Osteocyte (in vitro differentiated cells): ENCODE results near the gene PROX1. TPM values are rescaled to one million over a fixed set of nuclear protein-coding genes. Genes with fewer than 3 reads are reported as not detected.

Experiments used
- DNase-seq: peaks from one replicate; pipeline ENCODE4 v3.0.0; 2021; ENCODE audit warnings: mixed read lengths; ENCODE audit not compliant: unreplicated experiment; ENCODE audit errors: extremely low spot score
- H3K27ac Mint-ChIP-seq: one replicate; pipeline ENCODE4 v1.8.0; 2021; ENCODE audit warnings: mild to moderate bottlenecking, mixed read lengths; ENCODE audit not compliant: unreplicated experiment
- H3K27me3 Mint-ChIP-seq: one replicate; pipeline ENCODE4 v1.8.0; 2021; ENCODE audit warnings: mixed read lengths; ENCODE audit not compliant: unreplicated experiment
- H3K36me3 Mint-ChIP-seq: one replicate; pipeline ENCODE4 v1.8.0; 2021; ENCODE audit warnings: mixed read lengths; ENCODE audit not compliant: unreplicated experiment
- H3K4me1 Mint-ChIP-seq: one replicate; pipeline ENCODE4 v1.8.0; 2021; ENCODE audit warnings: mixed read lengths; ENCODE audit not compliant: unreplicated experiment
- H3K4me3 Mint-ChIP-seq: one replicate; pipeline ENCODE4 v1.8.0; 2021; ENCODE audit warnings: mild to moderate bottlenecking, moderate library complexity, mixed read lengths; ENCODE audit not compliant: unreplicated experiment
- H3K9me3 Mint-ChIP-seq: one replicate; pipeline ENCODE4 v1.8.0; 2021; ENCODE audit warnings: mixed read lengths; ENCODE audit not compliant: unreplicated experiment
- CTCF ChIP-seq: fragments of 200-600 bp; sonication (generic); IDR thresholded peaks from 2 replicates; pipeline ENCODE4 v1.5.0; 2021; ENCODE audit warnings: antibody characterized with exemption, mild to moderate bottlenecking, moderate library complexity
- long read RNA-seq: library from polyadenylated mRNA; unstranded; transcript quantifications from one replicate; pipeline ENCODE4 v2.0.0, GENCODE V29; 2021
- total RNA-seq: library from RNA; stranded (reverse); gene quantifications from 2 replicates; pipeline ENCODE4 v1.2.1, GENCODE V29; 2021

PROX1 gene, protein sequence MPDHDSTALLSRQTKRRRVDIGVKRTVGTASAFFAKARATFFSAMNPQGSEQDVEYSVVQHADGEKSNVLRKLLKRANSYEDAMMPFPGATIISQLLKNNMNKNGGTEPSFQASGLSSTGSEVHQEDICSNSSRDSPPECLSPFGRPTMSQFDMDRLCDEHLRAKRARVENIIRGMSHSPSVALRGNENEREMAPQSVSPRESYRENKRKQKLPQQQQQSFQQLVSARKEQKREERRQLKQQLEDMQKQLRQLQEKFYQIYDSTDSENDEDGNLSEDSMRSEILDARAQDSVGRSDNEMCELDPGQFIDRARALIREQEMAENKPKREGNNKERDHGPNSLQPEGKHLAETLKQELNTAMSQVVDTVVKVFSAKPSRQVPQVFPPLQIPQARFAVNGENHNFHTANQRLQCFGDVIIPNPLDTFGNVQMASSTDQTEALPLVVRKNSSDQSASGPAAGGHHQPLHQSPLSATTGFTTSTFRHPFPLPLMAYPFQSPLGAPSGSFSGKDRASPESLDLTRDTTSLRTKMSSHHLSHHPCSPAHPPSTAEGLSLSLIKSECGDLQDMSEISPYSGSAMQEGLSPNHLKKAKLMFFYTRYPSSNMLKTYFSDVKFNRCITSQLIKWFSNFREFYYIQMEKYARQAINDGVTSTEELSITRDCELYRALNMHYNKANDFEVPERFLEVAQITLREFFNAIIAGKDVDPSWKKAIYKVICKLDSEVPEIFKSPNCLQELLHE
- total RNA-seq = 0.32 and 0.81 TPM in 2 replicates
- long read RNA-seq = 0 reads

DNA sequence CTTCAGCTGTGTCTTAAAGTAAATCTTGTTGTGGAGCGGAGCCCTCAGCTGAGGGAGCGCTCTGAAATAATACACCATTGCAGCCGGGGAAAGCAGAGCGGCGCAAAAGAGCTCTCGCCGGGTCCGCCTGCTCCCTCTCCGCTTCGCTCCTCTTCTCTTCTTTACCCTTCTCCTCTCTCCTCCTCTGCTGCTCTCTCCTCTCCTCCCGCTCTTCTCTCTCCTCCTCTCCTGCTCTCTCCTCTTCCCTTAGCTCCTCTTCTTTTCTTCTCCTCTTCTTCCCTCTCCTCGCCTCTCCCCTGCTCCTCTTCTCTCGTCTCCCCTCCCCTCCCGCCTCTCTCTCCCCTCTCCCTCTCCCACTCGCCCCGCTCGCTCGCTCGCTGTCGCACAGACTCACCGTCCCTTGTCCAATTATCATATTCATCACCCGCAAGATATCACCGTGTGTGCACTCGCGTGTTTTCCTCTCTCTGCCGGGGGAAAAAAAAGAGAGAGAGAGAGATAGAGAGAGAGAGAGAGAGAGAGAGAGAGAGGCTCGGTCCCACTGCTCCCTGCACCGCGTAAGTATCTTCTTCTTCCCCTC is at the start of gene PROX1:
TSS of gene PROX1 (plus strand) at position 47 of the 580 bp plus-strand sequence. CDS start 8,563 bp downstream, outside the sequence.
- Mint-ChIP-seq H3K36me3 (no peaks in the 10 kb centered on the region), H3K4me1 (peaks cover 39% of the 10 kb centered on the region), H3K9me3 (no peaks in the 10 kb centered on the region), H3K27me3 (peaks cover 88% of the 10 kb centered on the region), H3K4me3 (peak within 1 kb of the TSS; percentile 82), H3K27ac (peak within 1 kb of the TSS; percentile 82)
- TF ChIP-seq CTCF = peak; percentile 13
- DNase-seq = no peak

DNA sequence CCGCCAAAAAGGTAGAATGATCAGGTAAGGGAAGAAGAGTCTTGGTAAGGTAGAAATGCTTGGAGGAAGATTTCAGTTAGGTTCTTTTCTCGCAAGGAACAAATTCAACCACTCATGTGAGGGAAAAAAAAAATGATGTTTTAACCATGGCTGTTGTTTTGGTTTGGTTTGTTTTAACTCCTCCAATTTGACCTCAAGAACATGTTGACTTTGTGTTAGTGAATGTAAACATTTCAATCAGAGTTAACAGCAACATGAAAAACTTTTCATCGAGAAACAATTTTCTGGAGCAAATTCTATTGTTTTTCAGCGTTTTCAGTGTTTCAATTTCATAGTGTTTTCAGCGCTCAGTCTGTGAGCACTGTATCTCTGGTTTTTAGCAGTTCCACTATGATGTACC is 49.0 kb upstream of the PROX1 start:
- Mint-ChIP-seq H3K27ac (no peak overlapping the region), H3K4me3 (no peak overlapping the region), H3K27me3 (no peaks in the 10 kb centered on the region), H3K4me1 (no peaks in the 10 kb centered on the region), H3K36me3 (no peaks in the 10 kb centered on the region), H3K9me3 (no peaks in the 10 kb centered on the region)
- no peak for DNase-seq
- no peak for TF ChIP-seq CTCF

GRCh38 chr1:213939888-213940287 is 47.9 kb upstream of the PROX1 start:
- Mint-ChIP-seq H3K27ac (no peak overlapping the region), H3K36me3 (no peaks in the 10 kb centered on the region)
- TF ChIP-seq CTCF = no peak

DNA sequence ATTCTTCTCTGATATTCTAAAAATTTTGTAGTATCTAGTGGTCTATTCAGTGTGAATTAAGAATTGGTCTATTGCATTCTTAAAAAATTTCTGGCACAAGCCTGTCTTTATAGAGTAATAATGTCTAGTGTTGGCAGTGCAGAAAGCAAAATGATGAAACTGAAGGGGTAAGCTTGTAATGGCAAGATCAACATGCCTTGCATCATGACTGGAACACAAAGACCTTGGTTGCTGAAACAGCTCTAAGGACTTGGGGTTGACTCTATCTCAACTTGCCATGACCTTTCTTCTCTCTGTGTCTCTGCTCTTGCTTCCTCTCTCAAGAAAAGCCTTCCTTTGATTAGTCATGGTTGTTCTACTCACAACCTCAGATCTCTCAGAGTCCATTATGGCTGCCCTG is 46.8 kb upstream of the PROX1 start:
- DNase-seq = no peak
- no peak overlapping the region for H3K27ac Mint-ChIP-seq
- H3K4me3 Mint-ChIP-seq = no peak overlapping the region
- TF ChIP-seq CTCF = no peak
- H3K36me3 Mint-ChIP-seq = no peaks in the 10 kb centered on the region
- H3K27me3 Mint-ChIP-seq = peaks cover 2% of the 10 kb centered on the region
- H3K9me3 Mint-ChIP-seq = no peaks in the 10 kb centered on the region
- H3K4me1 Mint-ChIP-seq = no peaks in the 10 kb centered on the region

More at GRCh38 chr1:213939888-213940287, 47.9 kb upstream of the PROX1 start:
- H3K4me3 Mint-ChIP-seq = no peak overlapping the region
- no peaks in the 10 kb centered on the region for H3K9me3 Mint-ChIP-seq
- DNase-seq = no peak
- H3K4me1 Mint-ChIP-seq = no peaks in the 10 kb centered on the region
- peaks cover under 1% of the 10 kb centered on the region for H3K27me3 Mint-ChIP-seq

- Mint-ChIP-seq H3K27ac (no peak overlapping the region), H3K4me3 (no peak overlapping the region), H3K27me3 (peaks cover 2% of the 10 kb centered on the region), H3K36me3 (no peaks in the 10 kb centered on the region), H3K4me1 (no peaks in the 10 kb centered on the region), H3K9me3 (no peaks in the 10 kb centered on the region)
- DNase-seq = no peak
- no peak for TF ChIP-seq CTCF
Observed at GRCh38 chr1:213942061-213942460, 45.7 kb upstream of the PROX1 start.
